NT2/D1 (cell line): ENCODE results near the gene RPL15.

Source experiments
- DNase-seq: peaks from one replicate; pipeline ENCODE4 v3.0.0-alpha.2; 2011; ENCODE audit warnings: low read depth, low spot score
- H3K27me3 ChIP-seq: 2 replicates; pipeline ENCODE4 v1.6.0; 2011; ENCODE audit warnings: mild to moderate bottlenecking; ENCODE audit not compliant: insufficient read length, insufficient read depth
- H3K36me3 ChIP-seq: 2 replicates; pipeline ENCODE4 v1.6.1; 2011; ENCODE audit warnings: mild to moderate bottlenecking, low read length, mixed read lengths; ENCODE audit not compliant: insufficient read depth, insufficient read length
- H3K4me1 ChIP-seq: 2 replicates; pipeline ENCODE4 v1.5.1; 2011; ENCODE audit not compliant: insufficient read depth, insufficient read length
- H3K4me3 ChIP-seq: 2 replicates; pipeline ENCODE4 v1.5.1; 2011; ENCODE audit warnings: low read depth; ENCODE audit not compliant: insufficient read length
- H3K9ac ChIP-seq: 2 replicates; pipeline ENCODE4 v1.6.0; 2011; ENCODE audit warnings: low read depth; ENCODE audit not compliant: insufficient read length
- H3K9me3 ChIP-seq: 2 replicates; pipeline ENCODE4 v1.5.1; 2011; ENCODE audit warnings: mild to moderate bottlenecking, low read length; ENCODE audit not compliant: insufficient read depth
- SUZ12 ChIP-seq: IDR thresholded peaks from 2 replicates; pipeline ENCODE4 v1.6.1; 2011; ENCODE audit not compliant: insufficient read length, insufficient read depth; ENCODE audit errors: extremely low read depth
- YY1 ChIP-seq: IDR thresholded peaks from 2 replicates; pipeline ENCODE4 v1.6.1; 2011; ENCODE audit not compliant: insufficient read length, insufficient read depth
- ZNF274 ChIP-seq: IDR thresholded peaks from 2 replicates; pipeline ENCODE4 v1.6.1; 2011; ENCODE audit warnings: mild to moderate bottlenecking, low read depth, low read length

RPL15 gene

GRCh38 chr3:23921052-23921511 is 4.2 kb downstream of the RPL15 start:
- H3K4me1 ChIP-seq, result peaks cover 3% of the 10 kb centered on the region
- no peak overlapping the region for H3K9ac ChIP-seq
- H3K4me3 ChIP-seq, result no peak overlapping the region
- TF ChIP-seq SUZ12 (no peak), YY1 (no peak), ZNF274 (no peak)
- no peaks in the 10 kb centered on the region for H3K27me3 ChIP-seq
- no peak for DNase-seq
- H3K36me3 ChIP-seq, result peaks cover 37% of the 10 kb centered on the region
- no peaks in the 10 kb centered on the region for H3K9me3 ChIP-seq

- Histone ChIP-seq H3K4me1 (peaks cover 3% of the 10 kb centered on the region), H3K9me3 (no peaks in the 10 kb centered on the region), H3K9ac (no peak overlapping the region), H3K36me3 (peaks cover 21% of the 10 kb centered on the region), H3K27me3 (no peaks in the 10 kb centered on the region), H3K4me3 (no peak overlapping the region)
- TF ChIP-seq SUZ12, result no peak
- TF ChIP-seq YY1, result no peak
- no peak for TF ChIP-seq ZNF274
- no peak for DNase-seq
These were observed 6.9 kb downstream of the RPL15 start for GRCh38 chr3:23923786-23924185.

GRCh38 chr3:23926246-23926645 is 9.3 kb downstream of the RPL15 start:
- peaks cover 3% of the 10 kb centered on the region for H3K4me1 ChIP-seq
- peaks cover under 1% of the 10 kb centered on the region for H3K36me3 ChIP-seq
- no peak for DNase-seq
- no peak overlapping the region for H3K9ac ChIP-seq
- TF ChIP-seq YY1, result no peak
- no peak for TF ChIP-seq SUZ12
- no peak for TF ChIP-seq ZNF274
- no peaks in the 10 kb centered on the region for H3K9me3 ChIP-seq
- H3K4me3 ChIP-seq, result no peak overlapping the region
- no peaks in the 10 kb centered on the region for H3K27me3 ChIP-seq

- Histone ChIP-seq H3K4me3 (no peak overlapping the region), H3K36me3 (no peaks in the 10 kb centered on the region), H3K9me3 (no peaks in the 10 kb centered on the region), H3K27me3 (no peaks in the 10 kb centered on the region), H3K4me1 (peaks cover 3% of the 10 kb centered on the region), H3K9ac (no peak overlapping the region)
- DNase-seq, result no peak
- TF ChIP-seq YY1 (no peak), SUZ12 (no peak)
These were observed 9.8 kb downstream of the RPL15 start for GRCh38 chr3:23926736-23927135.

- Histone ChIP-seq H3K4me3 (no peak overlapping the region), H3K9me3 (no peaks in the 10 kb centered on the region), H3K27me3 (no peaks in the 10 kb centered on the region), H3K36me3 (no peaks in the 10 kb centered on the region), H3K9ac (no peak overlapping the region), H3K4me1 (peaks cover 3% of the 10 kb centered on the region)
- TF ChIP-seq YY1 (no peak), SUZ12 (no peak), ZNF274 (no peak)
- no peak for DNase-seq
These were observed 11.6 kb downstream of the RPL15 start for GRCh38 chr3:23928524-23928923.

- Histone ChIP-seq H3K4me3 (no peak overlapping the region), H3K27me3 (no peaks in the 10 kb centered on the region), H3K4me1 (no peaks in the 10 kb centered on the region), H3K36me3 (no peaks in the 10 kb centered on the region), H3K9me3 (no peaks in the 10 kb centered on the region), H3K9ac (no peak overlapping the region)
- DNase-seq, result no peak
- TF ChIP-seq ZNF274 (no peak), YY1 (no peak), SUZ12 (no peak)
These were observed 14.7 kb downstream of the RPL15 start for GRCh38 chr3:23931597-23931996.

- TF ChIP-seq SUZ12 (no peak), YY1 (no peak), ZNF274 (no peak)
- Histone ChIP-seq H3K4me3 (no peak overlapping the region), H3K4me1 (no peaks in the 10 kb centered on the region), H3K9ac (no peak overlapping the region), H3K9me3 (no peaks in the 10 kb centered on the region), H3K36me3 (no peaks in the 10 kb centered on the region), H3K27me3 (no peaks in the 10 kb centered on the region)
- DNase-seq, result no peak
These were observed 15.6 kb downstream of the RPL15 start for GRCh38 chr3:23932571-23932970.

- TF ChIP-seq SUZ12 (no peak), YY1 (no peak), ZNF274 (no peak)
- no peak overlapping the region for H3K4me3 ChIP-seq
- no peak for DNase-seq
- H3K27me3 ChIP-seq, result no peaks in the 10 kb centered on the region
- H3K4me1 ChIP-seq, result no peaks in the 10 kb centered on the region
- no peaks in the 10 kb centered on the region for H3K36me3 ChIP-seq
- H3K9me3 ChIP-seq, result no peaks in the 10 kb centered on the region
- H3K9ac ChIP-seq, result no peak overlapping the region
These were observed 17.3 kb downstream of the RPL15 start for GRCh38 chr3:23934253-23934652.
